Keratinocyte (primary cell): ENCODE results near the gene TSPAN2. TPM values are rescaled to one million over a fixed set of nuclear protein-coding genes. Genes with fewer than 3 reads are reported as not detected.

ENCODE experiments used
- DNase-seq: peaks from one replicate; pipeline ENCODE4 v3.0.0-alpha.2; 2011; ENCODE audit warnings: low read depth, missing footprints, low spot score
- FAIRE-seq: peaks from 2 replicates; lab custom pipeline; 2011; peaks lifted over from hg19 to GRCh38; lab: Jason Lieb, UNC
- H2AFZ ChIP-seq: 2 replicates; pipeline ENCODE4 v1.6.0; 2012; ENCODE audit warnings: low read length, control low read depth, inconsistent platforms; ENCODE audit not compliant: control insufficient read depth
- H3K27ac ChIP-seq: 2 replicates; pipeline ENCODE4 v1.5.1; 2011; ENCODE audit warnings: low read length; ENCODE audit not compliant: control insufficient read depth, insufficient read depth
- H3K27me3 ChIP-seq: 3 replicates; pipeline ENCODE4 v1.6.0; 2011; ENCODE audit warnings: low read length; ENCODE audit not compliant: control insufficient read depth, insufficient read depth; ENCODE audit errors: extremely low read depth
- H3K36me3 ChIP-seq, 2 experiments: 2 replicates in 1 of 2; 3 replicates in 1 of 2; pipeline ENCODE4 v1.5.1; 2011; ENCODE audit warnings: low read length in 2 of 2, mild to moderate bottlenecking in 1 of 2; ENCODE audit not compliant: control insufficient read depth in 2 of 2, insufficient read depth in 2 of 2; ENCODE audit errors: extremely low read depth in 1 of 2
- H3K4me1 ChIP-seq: 3 replicates; pipeline ENCODE4 v1.5.1; 2011; ENCODE audit warnings: low read length; ENCODE audit not compliant: control insufficient read depth, insufficient read depth; ENCODE audit errors: extremely low read depth
- H3K4me2 ChIP-seq: 3 replicates; pipeline ENCODE4 v1.6.0; 2011; ENCODE audit warnings: low read depth, low read length; ENCODE audit not compliant: control insufficient read depth, insufficient read depth; ENCODE audit errors: extremely low read depth
- H3K4me3 ChIP-seq, 3 experiments: fragments of 200-600 bp in 1 of 3; sonication (generic) in 1 of 3; 2 replicates in 2 of 3; 3 replicates in 1 of 3; pipeline ENCODE4 v1.5.1; 2011 to 2016; ENCODE audit warnings: low read length in 3 of 3, mild to moderate bottlenecking in 3 of 3, control low read depth in 2 of 3, inconsistent platforms in 1 of 3, low read depth in 1 of 3, mixed read lengths in 1 of 3, mixed run types in 1 of 3, moderate library complexity in 1 of 3; ENCODE audit not compliant: control insufficient read depth in 2 of 3, insufficient read depth in 2 of 3; ENCODE audit errors: extremely low read depth in 1 of 3
- H3K79me2 ChIP-seq: 2 replicates; pipeline ENCODE4 v1.6.0; 2012; ENCODE audit warnings: low read length; ENCODE audit not compliant: control insufficient read depth, insufficient read depth
- H3K9ac ChIP-seq: 3 replicates; pipeline ENCODE4 v1.6.0; 2011; ENCODE audit warnings: low read length; ENCODE audit not compliant: control insufficient read depth, insufficient read depth; ENCODE audit errors: extremely low read depth
- H3K9me1 ChIP-seq: 3 replicates; pipeline ENCODE4 v1.6.0; 2011; ENCODE audit warnings: low read length; ENCODE audit not compliant: control insufficient read depth, insufficient read depth; ENCODE audit errors: extremely low read depth
- H3K9me3 ChIP-seq: 2 replicates; pipeline ENCODE4 v1.5.1; 2012; ENCODE audit warnings: low read depth, low read length; ENCODE audit not compliant: control insufficient read depth
- H4K20me1 ChIP-seq: 3 replicates; pipeline ENCODE4 v1.6.0; 2011; ENCODE audit warnings: low read length; ENCODE audit not compliant: control insufficient read depth, insufficient read depth; ENCODE audit errors: extremely low read depth
- CTCF ChIP-seq, 3 experiments: IDR thresholded peaks in 1 of 3; conservative IDR thresholded peaks in 1 of 3; optimal IDR thresholded peaks in 1 of 3; 2 replicates in 2 of 3; 3 replicates in 1 of 3; pipeline versions ENCODE3 to v1.5.1; 2011; ENCODE audit warnings: low read length in 3 of 3, mild to moderate bottlenecking in 3 of 3, moderate library complexity in 2 of 3, control low read depth in 1 of 3, inconsistent platforms in 1 of 3; ENCODE audit not compliant: insufficient read depth in 2 of 3; ENCODE audit errors: extremely low read depth in 1 of 3
- EZH2 ChIP-seq: IDR thresholded peaks from one replicate; pipeline ENCODE4 v1.6.1; 2012; ENCODE audit warnings: inconsistent platforms, mild to moderate bottlenecking, low read length, moderate library complexity
- dilution Hi-C: fragments of 300-500 bp; cut with MboI; formaldehyde crosslinking; loops from one replicate; pipeline ENCODE4 v1.7.0; 2020; ENCODE audit warnings: low sequenced_read_pairs; ENCODE audit not compliant: extremely low pct_ligation_motif_present
- polyA plus RNA-seq, 5 experiments: library from polyadenylated mRNA; depleted of rRNA in 3 of 5; stranded (reverse) in 3 of 5; stranded (forward) in 1 of 5; unstranded in 1 of 5; fragments of >200 nt; gene quantifications; 1 replicate in 1 of 5; 2 replicates in 3 of 5; 3 replicates in 1 of 5; pipeline versions ENCODE4 v1.2.1 to v1.2.3, GENCODE V29; 2011 to 2012; ENCODE audit warnings: missing spikeins in 2 of 5, low read depth in 1 of 5, low replicate concordance in 1 of 5

Gene TSPAN2
- polyA plus RNA-seq, 1 donor (not counting 4 experiments of a cell fraction or from before 2014, with no cell fraction given) = 0.37 TPM

GRCh38 chr1:115031595-115031994, 57.7 kb downstream of the TSPAN2 start:
- no peak overlapping the region for H3K27ac ChIP-seq
- H3K4me1 ChIP-seq = no peaks in the 10 kb centered on the region
- H3K9me3 ChIP-seq = no peaks in the 10 kb centered on the region
- H3K4me3 ChIP-seq = no peak overlapping the region
- dilution Hi-C loops = no loop called here
- no peak overlapping the region for H2AFZ ChIP-seq
- DNase-seq = no peak
- H3K4me2 ChIP-seq = no peak overlapping the region
- TF ChIP-seq EZH2 (no peak), CTCF (optimal IDR thresholded peaks at IDR 0.05 in 1 of 3, IDR thresholded peaks at IDR 0.05 in 1 of 3, conservative IDR thresholded peaks at IDR 0.05 in 1 of 3; ENCODE audit: extremely low read depth in 1 of 3, insufficient read depth in 2 of 3, low read length in 3 of 3) (no peak)
- FAIRE-seq = no peak
- no peaks in the 10 kb centered on the region for H3K36me3 ChIP-seq
- no peaks in the 10 kb centered on the region for H3K79me2 ChIP-seq
- no peaks in the 10 kb centered on the region for H3K9me1 ChIP-seq
- H3K9ac ChIP-seq = no peak overlapping the region
- no peaks in the 10 kb centered on the region for H3K27me3 ChIP-seq
- no peaks in the 10 kb centered on the region for H4K20me1 ChIP-seq

GRCh38 chr1:115029526-115029925, 59.8 kb downstream of the TSPAN2 start, which contains the start of gene TSHB:
Gene TSHB, plus strand, starts transcription at chr1:115029826. Its CDS starts 3,537 bp downstream, at chr1:115033363.
- DNase-seq (no peak), FAIRE-seq (no peak)
- Histone ChIP-seq H3K79me2 (no peaks in the 10 kb centered on the region), H3K4me3 (no peak within 1 kb of the TSS), H3K4me1 (no peaks in the 10 kb centered on the region), H4K20me1 (no peaks in the 10 kb centered on the region), H3K36me3 (no peaks in the 10 kb centered on the region), H3K9me1 (no peaks in the 10 kb centered on the region), H3K27me3 (no peaks in the 10 kb centered on the region), H3K9me3 (no peaks in the 10 kb centered on the region), H2AFZ (no peak within 1 kb of the TSS), H3K9ac (no peak within 1 kb of the TSS), H3K4me2 (no peak within 1 kb of the TSS), H3K27ac (no peak within 1 kb of the TSS)
- dilution Hi-C loops = no loop called here
- TF ChIP-seq EZH2 = no peak
- no peak for TF ChIP-seq CTCF (optimal IDR thresholded peaks at IDR 0.05 in 1 of 3, IDR thresholded peaks at IDR 0.05 in 1 of 3, conservative IDR thresholded peaks at IDR 0.05 in 1 of 3; ENCODE audit: extremely low read depth in 1 of 3, insufficient read depth in 2 of 3, low read length in 3 of 3)
